Neural cell (in vitro differentiated cells): ENCODE measurements around the gene JMJD1C. TPM values are rescaled to one million over a fixed set of nuclear protein-coding genes. Genes with fewer than 3 reads are reported as not detected.

ENCODE experiments used
- H2AFZ ChIP-seq: fragments of 200-600, 300-800 bp; sonication (generic), shearing (Covaris generic); 2 replicates; pipeline ENCODE4 v1.6.0; 2014; ENCODE audit warnings: low read depth, mild to moderate bottlenecking, antibody characterized with exemption, low read length, moderate library complexity
- H3F3A ChIP-seq: fragments of 200-600 bp; shearing (Covaris generic); 2 replicates; pipeline ENCODE4 v1.6.1; 2016; ENCODE audit warnings: mild to moderate bottlenecking, moderate library complexity, mixed read lengths, antibody characterized with exemption, low read length; ENCODE audit not compliant: insufficient read depth, poor library complexity, severe bottlenecking
- H3K27ac ChIP-seq: fragments of 200-600, 300-800 bp; sonication (generic), shearing (Covaris generic); 2 replicates; pipeline ENCODE4 v1.5.1; 2014; ENCODE audit warnings: mild to moderate bottlenecking, low read length, moderate library complexity
- H3K27me3 ChIP-seq: fragments of 300-800, 200-600 bp; sonication (generic), shearing (Covaris generic); 2 replicates; pipeline ENCODE4 v1.6.0; 2014; ENCODE audit warnings: mild to moderate bottlenecking, low read depth, low read length, moderate library complexity; ENCODE audit not compliant: insufficient read depth
- H3K36me3 ChIP-seq: fragments of 300-800, 200-600 bp; sonication (generic), shearing (Covaris generic); 2 replicates; pipeline ENCODE4 v1.5.1; 2014; ENCODE audit warnings: mild to moderate bottlenecking, antibody characterized with exemption, low read length, moderate library complexity; ENCODE audit not compliant: insufficient read depth
- H3K4me2 ChIP-seq: fragments of 300-800, 200-600 bp; sonication (generic), shearing (Covaris generic); 2 replicates; pipeline ENCODE4 v1.6.0; 2014; ENCODE audit warnings: mild to moderate bottlenecking, low read length
- H3K4me3 ChIP-seq: fragments of 300-800, 200-600 bp; sonication (generic), shearing (Covaris generic); 2 replicates; pipeline ENCODE4 v1.5.1; 2014; ENCODE audit warnings: mild to moderate bottlenecking, low read length, moderate library complexity
- H3K79me2 ChIP-seq: fragments of 200-600 bp; shearing (Covaris generic); replicated peaks from 2 replicates; pipeline ENCODE4 v1.6.0; 2014; ENCODE audit warnings: mild to moderate bottlenecking, low read length, moderate library complexity; ENCODE audit not compliant: insufficient read depth
- H3K9ac ChIP-seq: fragments of 300-800, 200-600 bp; sonication (generic), shearing (Covaris generic); 2 replicates; pipeline ENCODE4 v1.6.1; 2016; ENCODE audit warnings: mild to moderate bottlenecking, low read length, mixed read lengths
- H3K9me2 ChIP-seq: fragments of 200-600 bp; shearing (Covaris generic); 2 replicates; pipeline ENCODE4 v1.6.1; 2016; ENCODE audit warnings: mild to moderate bottlenecking, low read length, mixed read lengths; ENCODE audit not compliant: insufficient read depth
- H3K9me3 ChIP-seq: fragments of 200-600, 300-800 bp; sonication (generic), shearing (Covaris generic); 2 replicates; pipeline ENCODE4 v1.6.1; 2016; ENCODE audit warnings: mild to moderate bottlenecking, mixed run types, low read length, moderate library complexity, mixed read lengths
- H4K20me1 ChIP-seq: fragments of 200-600 bp; shearing (Covaris generic); 2 replicates; pipeline ENCODE4 v1.6.1; 2016; ENCODE audit warnings: mild to moderate bottlenecking, mixed run types; ENCODE audit not compliant: insufficient read depth
- EP300 ChIP-seq: fragments of 450-650 bp; conservative IDR thresholded peaks from 2 replicates; pipeline ENCODE4 v1.6.1; 2014; ENCODE audit warnings: antibody characterized with exemption, mild to moderate bottlenecking, moderate library complexity; ENCODE audit not compliant: poor library complexity, severe bottlenecking
- EZH2 ChIP-seq: fragments of 200-600, 300-800 bp; shearing (Covaris generic), sonication (generic); IDR thresholded peaks from 2 replicates; pipeline ENCODE4 v1.6.1; 2014; ENCODE audit warnings: antibody characterized with exemption, low read length, borderline replicate concordance, mild to moderate bottlenecking; ENCODE audit not compliant: insufficient read depth, poor library complexity, severe bottlenecking
- MXI1 ChIP-seq: fragments of 450-650 bp; conservative IDR thresholded peaks from 2 replicates; pipeline ENCODE4 v1.6.1; 2014; ENCODE audit warnings: antibody characterized with exemption, mild to moderate bottlenecking; ENCODE audit not compliant: poor library complexity, severe bottlenecking
- POLR2AphosphoS5 ChIP-seq: IDR thresholded peaks from 2 replicates; pipeline ENCODE4 v1.6.1; 2012
- RAD21 ChIP-seq: fragments of 450-650 bp; conservative IDR thresholded peaks from 2 replicates; pipeline ENCODE4 v1.6.1; 2014; ENCODE audit warnings: antibody characterized with exemption, mild to moderate bottlenecking, moderate library complexity
- REST ChIP-seq: IDR thresholded peaks from 2 replicates; pipeline ENCODE4 v1.6.1; 2012; ENCODE audit warnings: borderline replicate concordance
- SMC3 ChIP-seq: fragments of 450-650 bp; conservative IDR thresholded peaks from 2 replicates; pipeline ENCODE4 v1.6.1; 2014; ENCODE audit warnings: antibody characterized with exemption, mild to moderate bottlenecking, moderate library complexity; ENCODE audit not compliant: poor library complexity
- TAF1 ChIP-seq: IDR thresholded peaks from 2 replicates; pipeline ENCODE4 v1.6.1; 2012; ENCODE audit warnings: low read depth
- polyA plus RNA-seq: library from polyadenylated mRNA; depleted of rRNA; stranded (reverse); fragments of >200 nt; gene quantifications from 2 replicates; pipeline ENCODE4 v1.2.3, GENCODE V29; 2014
- TF ChIP-seq, protein P1 (sequence below): fragments of 450-650 bp; IDR thresholded peaks from 2 replicates; pipeline ENCODE4 v1.5.1; 2014; ENCODE audit warnings: antibody characterized with exemption, mild to moderate bottlenecking, moderate library complexity; ENCODE audit not compliant: poor library complexity, severe bottlenecking

JMJD1C gene
- polyA plus RNA-seq, 1 donor from 2014 or later, result 108 TPM

DNA sequence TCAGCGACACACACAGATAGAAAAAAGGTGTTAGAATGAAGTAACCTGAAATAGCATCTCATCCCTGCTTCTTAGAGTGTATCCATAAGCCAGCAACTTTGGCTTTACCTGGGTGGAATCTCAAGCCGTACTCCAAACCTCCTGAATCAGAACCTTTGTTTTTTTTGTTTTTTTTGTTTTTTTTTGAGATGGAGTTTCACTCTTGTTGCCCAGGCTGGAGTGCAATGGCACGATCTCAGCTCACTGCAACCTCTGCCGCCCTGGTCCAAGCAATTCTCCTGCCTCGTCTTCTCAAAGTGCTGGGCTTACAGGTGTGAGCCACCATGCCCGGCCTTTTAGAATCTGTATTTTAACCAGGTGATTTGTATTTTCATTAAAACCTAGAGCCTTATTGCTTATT lies 323.6 kb downstream of the JMJD1C start:
- Histone ChIP-seq H3K27ac (no peak overlapping the region), H3K9me3 (no peaks in the 10 kb centered on the region), H3K9ac (no peak overlapping the region), H3K4me3 (no peak overlapping the region), H3K9me2 (no peaks in the 10 kb centered on the region), H4K20me1 (no peaks in the 10 kb centered on the region), H2AFZ (no peak overlapping the region), H3K36me3 (no peaks in the 10 kb centered on the region), H3K27me3 (no peaks in the 10 kb centered on the region), H3K79me2 (peaks cover 11% of the 10 kb centered on the region), H3K4me2 (no peak overlapping the region), H3F3A (no peaks in the 10 kb centered on the region)
- TF ChIP-seq EP300 (no peak), EZH2 (no peak), SMC3 (no peak), POLR2AphosphoS5 (no peak), REST (no peak), TAF1 (no peak), RAD21 (no peak), MXI1 (no peak)
- TF ChIP-seq, protein P1, sequence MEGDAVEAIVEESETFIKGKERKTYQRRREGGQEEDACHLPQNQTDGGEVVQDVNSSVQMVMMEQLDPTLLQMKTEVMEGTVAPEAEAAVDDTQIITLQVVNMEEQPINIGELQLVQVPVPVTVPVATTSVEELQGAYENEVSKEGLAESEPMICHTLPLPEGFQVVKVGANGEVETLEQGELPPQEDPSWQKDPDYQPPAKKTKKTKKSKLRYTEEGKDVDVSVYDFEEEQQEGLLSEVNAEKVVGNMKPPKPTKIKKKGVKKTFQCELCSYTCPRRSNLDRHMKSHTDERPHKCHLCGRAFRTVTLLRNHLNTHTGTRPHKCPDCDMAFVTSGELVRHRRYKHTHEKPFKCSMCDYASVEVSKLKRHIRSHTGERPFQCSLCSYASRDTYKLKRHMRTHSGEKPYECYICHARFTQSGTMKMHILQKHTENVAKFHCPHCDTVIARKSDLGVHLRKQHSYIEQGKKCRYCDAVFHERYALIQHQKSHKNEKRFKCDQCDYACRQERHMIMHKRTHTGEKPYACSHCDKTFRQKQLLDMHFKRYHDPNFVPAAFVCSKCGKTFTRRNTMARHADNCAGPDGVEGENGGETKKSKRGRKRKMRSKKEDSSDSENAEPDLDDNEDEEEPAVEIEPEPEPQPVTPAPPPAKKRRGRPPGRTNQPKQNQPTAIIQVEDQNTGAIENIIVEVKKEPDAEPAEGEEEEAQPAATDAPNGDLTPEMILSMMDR, result no peak

- H3K27ac ChIP-seq, result no peak overlapping the region
- no peaks in the 10 kb centered on the region for H3K9me2 ChIP-seq
- no peak overlapping the region for H3K9ac ChIP-seq
- H3K4me2 ChIP-seq, result no peak overlapping the region
- H2AFZ ChIP-seq, result no peak overlapping the region
- no peaks in the 10 kb centered on the region for H3K36me3 ChIP-seq
- H3F3A ChIP-seq, result no peaks in the 10 kb centered on the region
- H3K9me3 ChIP-seq, result no peaks in the 10 kb centered on the region
- no peaks in the 10 kb centered on the region for H4K20me1 ChIP-seq
- H3K4me3 ChIP-seq, result no peak overlapping the region
- TF ChIP-seq, protein P1, result no peak
- TF ChIP-seq TAF1 (no peak), RAD21 (no peak), EZH2 (no peak), EP300 (no peak), MXI1 (no peak), POLR2AphosphoS5 (no peak), REST (no peak), SMC3 (no peak)
- no peaks in the 10 kb centered on the region for H3K27me3 ChIP-seq
- peaks cover 26% of the 10 kb centered on the region for H3K79me2 ChIP-seq
These were observed 325.7 kb downstream of the JMJD1C start for GRCh38 chr10:63140077-63140476.
